ENCODE results near the gene CHKA.

CHKA gene

DNA sequence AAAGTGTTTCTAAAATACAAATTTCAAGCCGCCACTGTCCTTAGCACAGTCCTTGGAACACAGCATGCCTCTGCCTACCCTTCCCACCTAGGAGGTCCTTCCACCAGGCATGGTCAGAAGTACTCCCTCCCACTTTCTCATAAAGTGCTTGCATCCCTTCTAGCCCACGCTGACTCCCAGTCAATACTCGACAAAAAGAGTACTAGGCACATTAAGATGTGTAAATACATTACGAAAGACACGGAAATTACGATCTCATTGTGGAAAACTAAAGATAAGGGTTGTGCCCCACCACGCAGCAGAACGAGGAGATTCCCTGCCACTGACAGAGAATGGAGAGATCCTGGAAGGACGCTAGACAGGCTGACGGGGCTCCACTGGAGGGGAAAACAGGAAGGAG lies 13.5 kb downstream of the CHKA start:
- Histone ChIP-seq H3K27me3 (ENCODE audit: insufficient read depth, low read length, poor library complexity, severe bottlenecking) (no peaks in the 10 kb centered on the region), H2AFZ (ENCODE audit: low read length) (no peak overlapping the region), H3F3A (ENCODE audit: low read depth) (no peaks in the 10 kb centered on the region; the same call in 1 of the 2 replicates), H3K9me3 (ENCODE audit: insufficient read depth, low read depth, low read length) (no peaks in the 10 kb centered on the region), H3K79me2 (ENCODE audit: insufficient read depth, low read length) (peaks cover 96% of the 10 kb centered on the region), H3K4me1 (ENCODE audit: insufficient read depth, low read length, poor library complexity, severe bottlenecking) (no peaks in the 10 kb centered on the region), H3K9ac (ENCODE audit: low read depth, low read length, poor library complexity, severe bottlenecking) (no peak overlapping the region), H3K4me3 (ENCODE audit: low read length, poor library complexity, severe bottlenecking) (no peak overlapping the region), H3K36me3 (ENCODE audit: insufficient read depth, low read length) (peaks cover 5% of the 10 kb centered on the region; the same call in 1 of the 2 replicates), H3K9me2 (replicated peaks; ENCODE audit: low read depth, low read length) (no peaks in the 10 kb centered on the region), H4K20me1 (ENCODE audit: insufficient read depth, low read length, poor library complexity, severe bottlenecking) (peaks cover 38% of the 10 kb centered on the region), H3K4me2 (ENCODE audit: low read depth, low read length, poor library complexity, severe bottlenecking) (no peak overlapping the region)
- TF ChIP-seq EZH2phosphoT487 (IDR thresholded peaks at IDR 0.05; ENCODE audit: borderline replicate concordance): no peak
- TF ChIP-seq, protein P1, sequence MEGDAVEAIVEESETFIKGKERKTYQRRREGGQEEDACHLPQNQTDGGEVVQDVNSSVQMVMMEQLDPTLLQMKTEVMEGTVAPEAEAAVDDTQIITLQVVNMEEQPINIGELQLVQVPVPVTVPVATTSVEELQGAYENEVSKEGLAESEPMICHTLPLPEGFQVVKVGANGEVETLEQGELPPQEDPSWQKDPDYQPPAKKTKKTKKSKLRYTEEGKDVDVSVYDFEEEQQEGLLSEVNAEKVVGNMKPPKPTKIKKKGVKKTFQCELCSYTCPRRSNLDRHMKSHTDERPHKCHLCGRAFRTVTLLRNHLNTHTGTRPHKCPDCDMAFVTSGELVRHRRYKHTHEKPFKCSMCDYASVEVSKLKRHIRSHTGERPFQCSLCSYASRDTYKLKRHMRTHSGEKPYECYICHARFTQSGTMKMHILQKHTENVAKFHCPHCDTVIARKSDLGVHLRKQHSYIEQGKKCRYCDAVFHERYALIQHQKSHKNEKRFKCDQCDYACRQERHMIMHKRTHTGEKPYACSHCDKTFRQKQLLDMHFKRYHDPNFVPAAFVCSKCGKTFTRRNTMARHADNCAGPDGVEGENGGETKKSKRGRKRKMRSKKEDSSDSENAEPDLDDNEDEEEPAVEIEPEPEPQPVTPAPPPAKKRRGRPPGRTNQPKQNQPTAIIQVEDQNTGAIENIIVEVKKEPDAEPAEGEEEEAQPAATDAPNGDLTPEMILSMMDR (conservative IDR thresholded peaks at IDR 0.05; ENCODE audit: low read length): no peak

DNA sequence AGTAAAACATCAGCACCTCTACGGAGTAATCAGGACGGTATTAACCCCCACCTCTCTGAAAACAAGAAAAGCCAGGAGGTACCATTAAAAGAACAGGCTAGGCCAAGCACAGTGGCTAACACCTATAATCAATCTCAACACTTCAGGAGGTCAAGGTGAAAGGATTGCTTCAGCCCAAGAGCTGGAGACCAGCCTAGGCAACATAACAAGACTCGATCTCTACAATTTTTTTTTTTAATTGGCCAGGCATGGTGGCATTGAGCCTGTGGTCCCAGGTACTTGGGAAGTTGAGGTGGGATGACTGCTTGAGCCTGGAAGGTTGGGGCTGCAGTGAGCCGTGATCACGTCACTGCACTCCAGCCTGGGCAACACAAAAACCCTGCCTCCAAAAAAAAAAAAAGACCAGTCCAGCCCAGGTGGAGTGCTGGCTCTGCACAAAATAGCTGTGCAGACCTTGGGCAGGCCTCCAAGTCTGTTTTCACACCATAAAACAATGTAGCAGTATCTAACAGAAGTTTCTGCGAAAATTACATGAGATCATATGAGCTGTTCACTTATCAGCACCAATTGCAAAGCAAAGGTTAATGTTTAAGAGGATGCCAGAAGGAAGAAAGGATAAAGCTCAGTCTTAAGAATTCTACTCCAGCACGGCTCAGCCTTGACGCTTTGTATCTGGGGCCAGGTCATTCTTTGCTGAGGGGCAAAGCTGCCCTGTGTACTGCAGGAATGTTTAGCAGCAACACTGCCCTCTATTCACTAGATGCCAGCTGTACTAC lies 14.8 kb downstream of the CHKA start:
- H3K27me3 ChIP-seq (ENCODE audit: insufficient read depth, low read length, poor library complexity, severe bottlenecking): no peaks in the 10 kb centered on the region
- H3K9ac ChIP-seq (ENCODE audit: low read depth, low read length, poor library complexity, severe bottlenecking): no peak overlapping the region
- H2AFZ ChIP-seq (ENCODE audit: low read length): no peak overlapping the region
- no peak overlapping the region for H3K4me2 ChIP-seq (ENCODE audit: low read depth, low read length, poor library complexity, severe bottlenecking)
- no peaks in the 10 kb centered on the region for H3K4me1 ChIP-seq (ENCODE audit: insufficient read depth, low read length, poor library complexity, severe bottlenecking)
- H3K4me3 ChIP-seq (ENCODE audit: low read length, poor library complexity, severe bottlenecking): no peak overlapping the region
- H3K9me2 ChIP-seq (replicated peaks; ENCODE audit: low read depth, low read length): no peaks in the 10 kb centered on the region
- peaks cover 96% of the 10 kb centered on the region for H3K79me2 ChIP-seq (ENCODE audit: insufficient read depth, low read length)
- H4K20me1 ChIP-seq (ENCODE audit: insufficient read depth, low read length, poor library complexity, severe bottlenecking): peaks cover 39% of the 10 kb centered on the region
- no peaks in the 10 kb centered on the region; the same call in 1 of the 2 replicates for H3F3A ChIP-seq (ENCODE audit: low read depth)
- TF ChIP-seq EZH2phosphoT487 (IDR thresholded peaks at IDR 0.05; ENCODE audit: borderline replicate concordance): no peak
- TF ChIP-seq, protein P1 (conservative IDR thresholded peaks at IDR 0.05; ENCODE audit: low read length): no peak
- H3K36me3 ChIP-seq (ENCODE audit: insufficient read depth, low read length): peaks cover 5% of the 10 kb centered on the region; the same call in 1 of the 2 replicates
- no peaks in the 10 kb centered on the region for H3K9me3 ChIP-seq (ENCODE audit: insufficient read depth, low read depth, low read length)

DNA sequence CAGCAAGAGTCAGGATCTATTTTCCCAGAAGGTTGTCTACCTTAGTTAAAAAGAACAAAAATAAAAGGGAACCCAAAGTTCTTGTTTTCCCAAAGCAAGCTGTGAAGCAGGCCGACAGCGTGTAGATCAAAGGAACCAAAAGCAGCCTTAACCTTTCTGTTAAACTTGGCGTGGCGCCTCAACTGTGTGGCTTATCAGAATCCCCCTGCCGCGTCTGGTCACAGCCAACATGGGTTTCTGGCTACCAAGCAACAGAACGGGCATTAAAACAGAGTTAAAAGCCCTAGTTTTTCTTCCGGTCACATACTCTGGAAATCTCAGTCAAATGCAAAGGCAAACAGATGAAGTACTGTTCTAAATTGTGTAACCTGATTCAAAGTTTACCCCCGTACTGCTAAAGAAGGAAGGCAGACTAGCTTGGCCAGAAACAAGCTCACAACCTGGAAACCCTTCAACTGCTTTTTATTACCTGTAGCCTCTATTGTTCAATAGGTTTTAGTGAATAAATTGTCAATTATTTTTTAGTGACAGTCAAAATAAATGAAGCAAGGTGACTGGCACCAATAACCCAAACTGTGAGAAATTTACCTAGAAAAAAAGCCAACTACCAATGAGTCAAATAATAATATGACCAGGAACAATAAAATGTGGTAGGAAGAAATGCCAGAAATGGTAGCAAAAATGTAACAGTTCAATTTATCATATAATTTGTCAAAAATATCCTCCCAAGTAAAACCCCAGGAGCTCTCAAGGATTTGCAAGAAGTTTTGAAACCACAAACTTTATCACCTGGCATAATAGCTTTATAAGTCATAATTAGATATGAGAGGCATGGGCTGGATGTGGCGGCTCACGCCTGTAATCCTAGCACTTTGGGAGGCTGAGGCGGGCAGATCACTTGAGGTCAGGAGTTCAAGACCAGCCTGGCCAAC lies 21.4 kb downstream of the CHKA start:
- Histone ChIP-seq H3K9ac (ENCODE audit: low read depth, low read length, poor library complexity, severe bottlenecking) (peak overlapping the region; percentile 22), H2AFZ (ENCODE audit: low read length) (no peak overlapping the region), H3K36me3 (ENCODE audit: insufficient read depth, low read length) (peaks cover 13% of the 10 kb centered on the region; the same call in 1 of the 2 replicates), H3K4me2 (ENCODE audit: low read depth, low read length, poor library complexity, severe bottlenecking) (peak overlapping the region; percentile 45), H3F3A (ENCODE audit: low read depth) (peaks cover 4% of the 10 kb centered on the region; the same call in 1 of the 2 replicates), H3K9me3 (ENCODE audit: insufficient read depth, low read depth, low read length) (no peaks in the 10 kb centered on the region), H3K27me3 (ENCODE audit: insufficient read depth, low read length, poor library complexity, severe bottlenecking) (no peaks in the 10 kb centered on the region), H3K4me3 (ENCODE audit: low read length, poor library complexity, severe bottlenecking) (peak overlapping the region; percentile 34), H3K9me2 (replicated peaks; ENCODE audit: low read depth, low read length) (no peaks in the 10 kb centered on the region), H3K4me1 (ENCODE audit: insufficient read depth, low read length, poor library complexity, severe bottlenecking) (peaks cover 14% of the 10 kb centered on the region), H3K79me2 (ENCODE audit: insufficient read depth, low read length) (peaks cover 79% of the 10 kb centered on the region), H4K20me1 (ENCODE audit: insufficient read depth, low read length, poor library complexity, severe bottlenecking) (peaks cover 35% of the 10 kb centered on the region)
- TF ChIP-seq EZH2phosphoT487 (IDR thresholded peaks at IDR 0.05; ENCODE audit: borderline replicate concordance): no peak
- TF ChIP-seq, protein P1 (conservative IDR thresholded peaks at IDR 0.05; ENCODE audit: low read length): no peak
